SK-N-SH (cell line): ENCODE results near the gene C2CD3. TPM values are rescaled to one million over a fixed set of nuclear protein-coding genes. Genes with fewer than 3 reads are reported as not detected.

Source experiments
- CTCF ChIA-PET: fragments of 300-600, 350-600 bp; formaldehyde crosslinking; extraction: SDS; loops from one replicate; lab custom pipeline; 2021; lab: Yijun Ruan, JAX
- POLR2A ChIA-PET: fragments of 350-600 bp; sonication (Branson Sonifier 250); formaldehyde crosslinking; extraction: SDS; loops from one replicate; lab custom pipeline; 2020; ENCODE audit warnings: antibody characterized with exemption, inconsistent platforms; lab: Yijun Ruan, JAX
- DNase-seq: peaks from one replicate; pipeline ENCODE4 v3.0.0; 2012
- H2AFZ ChIP-seq: fragments of 200-600 bp; sonication (generic); 2 replicates; pipeline ENCODE4 v1.8.1; 2016; ENCODE audit warnings: antibody characterized with exemption, mild to moderate bottlenecking, low read depth
- H3F3A ChIP-seq: fragments of 200-600 bp; sonication (generic); replicated peaks from 2 replicates; pipeline ENCODE3; 2016; ENCODE audit warnings: antibody characterized with exemption, mild to moderate bottlenecking; ENCODE audit not compliant: insufficient read depth
- H3K27ac ChIP-seq, 2 experiments: fragments of 200-500 bp in 1 of 2; fragments of 200-600 bp in 1 of 2; sonication (Bioruptor generic) in 1 of 2; sonication (generic), shearing (Covaris generic) in 1 of 2; 2 replicates each; pipeline versions ENCODE4 v1.5.1 to v1.6.1; 2014 to 2016; ENCODE audit warnings: low read depth in 2 of 2, inconsistent platforms in 1 of 2, low read length in 1 of 2, mild to moderate bottlenecking in 1 of 2, mixed read lengths in 1 of 2
- H3K27me3 ChIP-seq: fragments of 200-600 bp; sonication (generic), shearing (Covaris generic); 2 replicates; pipeline ENCODE4 v1.6.1; 2016; ENCODE audit warnings: mixed run types; ENCODE audit not compliant: insufficient read depth
- H3K36me3 ChIP-seq, 2 experiments: fragments of 200-500 bp in 1 of 2; fragments of 200-600 bp in 1 of 2; sonication (Bioruptor generic) in 1 of 2; sonication (generic) in 1 of 2; replicated peaks in 1 of 2; 2 replicates each; pipeline versions ENCODE3 to v1.5.1; 2014 to 2016; ENCODE audit warnings: low read length in 1 of 2, mild to moderate bottlenecking in 1 of 2; ENCODE audit not compliant: insufficient read depth in 2 of 2, control insufficient read depth in 1 of 2
- H3K4me1 ChIP-seq, 2 experiments: fragments of 200-500 bp in 1 of 2; fragments of 200-600 bp in 1 of 2; sonication (Bioruptor generic) in 1 of 2; sonication (generic), shearing (Covaris generic) in 1 of 2; 2 replicates each; pipeline versions ENCODE4 v1.5.1 to v1.6.1; 2014 to 2016; ENCODE audit warnings: low read depth in 1 of 2, low read length in 1 of 2, mixed run types in 1 of 2; ENCODE audit not compliant: insufficient read depth in 2 of 2, control insufficient read depth in 1 of 2
- H3K4me2 ChIP-seq: fragments of 200-600 bp; sonication (generic), shearing (Covaris generic); 2 replicates; pipeline ENCODE4 v1.6.1; 2017; ENCODE audit warnings: mixed run types
- H3K4me3 ChIP-seq, 2 experiments: fragments of 200-500 bp in 1 of 2; fragments of 200-600 bp in 1 of 2; sonication (Bioruptor generic) in 1 of 2; sonication (generic), shearing (Covaris generic) in 1 of 2; 2 replicates each; pipeline versions ENCODE4 v1.5.1 to v1.8.1; 2014 to 2016; ENCODE audit warnings: low read depth in 2 of 2, inconsistent platforms in 1 of 2, low read length in 1 of 2, mild to moderate bottlenecking in 1 of 2, mixed read lengths in 1 of 2, moderate library complexity in 1 of 2
- H3K79me2 ChIP-seq: fragments of 200-600 bp; sonication (generic); 2 replicates; pipeline ENCODE4 v1.8.1; 2017; ENCODE audit warnings: mild to moderate bottlenecking; ENCODE audit not compliant: insufficient read depth
- H3K9ac ChIP-seq: fragments of 200-600 bp; sonication (generic); 2 replicates; pipeline ENCODE4 v1.6.1; 2017; ENCODE audit warnings: mixed run types
- H3K9me2 ChIP-seq: fragments of 200-600 bp; sonication (generic); 2 replicates; pipeline ENCODE4 v1.6.1; 2017; ENCODE audit warnings: mixed run types
- H3K9me3 ChIP-seq: fragments of 200-600 bp; sonication (generic); 2 replicates; pipeline ENCODE4 v1.6.1; 2017; ENCODE audit warnings: mixed run types, mild to moderate bottlenecking, moderate library complexity
- H4K20me1 ChIP-seq: fragments of 200-600 bp; sonication (generic); 2 replicates; pipeline ENCODE4 v1.6.1; 2017; ENCODE audit warnings: mild to moderate bottlenecking, mixed run types; ENCODE audit not compliant: insufficient read depth
- CHD2 ChIP-seq: fragments of 150-350 bp; IDR thresholded peaks from 2 replicates; pipeline ENCODE4 v1.6.1; 2018; ENCODE audit warnings: low read length; ENCODE audit not compliant: partially characterized antibody
- ELF1 ChIP-seq: IDR thresholded peaks from 2 replicates; pipeline ENCODE4 v1.4.0; 2012
- GATA2 ChIP-seq: sonication (generic); formaldehyde crosslinking; IDR thresholded peaks from 2 replicates; pipeline ENCODE4 v1.5.0; 2020; ENCODE audit warnings: mild to moderate bottlenecking, missing genetic modification reagents
- MEF2A ChIP-seq: IDR thresholded peaks from 2 replicates; pipeline ENCODE4 v1.4.0; 2012; ENCODE audit warnings: low read depth, borderline replicate concordance
- POLR2AphosphoS5 ChIP-seq: IDR thresholded peaks from 2 replicates; pipeline ENCODE4 v1.6.1; 2012; ENCODE audit warnings: low read depth, low read length
- RXRA ChIP-seq: IDR thresholded peaks from 2 replicates; pipeline ENCODE4 v1.4.0; 2012; ENCODE audit warnings: low read depth, mild to moderate bottlenecking, borderline replicate concordance
- TAF1 ChIP-seq: IDR thresholded peaks from 2 replicates; pipeline ENCODE4 v1.6.1; 2012; ENCODE audit warnings: low read depth, mild to moderate bottlenecking, low read length, moderate library complexity, borderline replicate concordance
- TCF12 ChIP-seq: IDR thresholded peaks from 2 replicates; pipeline ENCODE4 v1.4.0; 2012
- WGBS: methylation state at CpG from one replicate; pipeline ENCODE4 v1.1.6; 2017; ENCODE audit warnings: low lambda C conversion rate; 5-methylcytosine and 5-hydroxymethylcytosine counted together
- polyA plus RNA-seq, 3 experiments: library from polyadenylated mRNA; depleted of rRNA; stranded (reverse); fragments of >200 nt; gene quantifications; 2 replicates each; pipeline ENCODE4 v1.2.3, GENCODE V29; 2012
- TF ChIP-seq, protein P1 (sequence below): IDR thresholded peaks from 2 replicates; pipeline ENCODE4 v1.4.0; 2012; ENCODE audit warnings: low read depth, borderline replicate concordance
- TF ChIP-seq, protein P2 (sequence below): fragments of 150-350 bp; IDR thresholded peaks from 2 replicates; pipeline ENCODE4 v1.6.1; 2017; ENCODE audit warnings: antibody characterized with exemption, low read length, low read depth, borderline replicate concordance
- TF ChIP-seq, protein P3 (sequence below): fragments of 200-600 bp; sonication (generic); IDR thresholded peaks from 2 replicates; pipeline ENCODE4 v1.6.1; 2017; ENCODE audit warnings: antibody characterized with exemption, mild to moderate bottlenecking, moderate library complexity
- TF ChIP-seq, protein P4 (sequence below): IDR thresholded peaks from 2 replicates; pipeline ENCODE4 v1.6.1; 2012; ENCODE audit warnings: mild to moderate bottlenecking, low read depth, low read length, moderate library complexity
- TF ChIP-seq, protein P5 (sequence below): IDR thresholded peaks from 2 replicates; pipeline ENCODE4; 2012

C2CD3 gene
- polyA plus RNA-seq, 1 of the 3 experiments (the other 2 are of a cell fraction), result 7.0 TPM

DNA sequence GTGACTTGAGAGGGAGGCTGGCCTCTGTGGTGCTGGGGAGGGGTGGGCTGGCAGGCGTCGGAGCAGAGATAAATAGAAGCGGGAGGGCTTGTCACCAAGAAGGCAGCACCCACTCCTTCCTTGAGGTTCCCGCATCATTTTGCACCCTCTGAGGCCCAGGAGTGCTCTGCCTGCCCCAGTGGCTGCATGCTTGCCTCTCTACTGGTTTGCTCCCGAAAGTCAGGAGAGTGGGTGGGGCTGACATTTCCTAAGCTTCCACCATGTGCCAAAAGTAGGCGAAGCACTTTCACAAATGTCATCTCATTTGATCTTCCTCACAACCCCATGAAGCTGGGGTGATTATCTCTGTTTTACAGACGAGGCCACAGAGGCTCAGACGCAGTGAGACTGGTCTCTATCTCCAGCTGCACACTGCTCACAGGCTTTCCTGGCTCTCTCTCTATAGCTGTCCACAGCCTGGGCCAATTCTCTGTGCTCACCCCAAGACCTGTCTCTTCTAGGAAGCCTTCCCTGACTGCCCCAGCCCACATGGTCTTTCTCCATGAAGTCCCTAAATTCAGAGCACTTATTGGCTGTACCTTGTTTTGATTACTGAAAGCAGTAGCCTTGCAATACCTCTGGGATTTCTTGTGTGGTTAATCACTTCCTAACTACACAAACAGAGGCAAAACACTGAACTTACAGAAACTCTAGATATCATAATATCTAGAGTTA, 159.3 kb downstream of the C2CD3 start:
- H3K79me2 ChIP-seq, result no peaks in the 10 kb centered on the region
- H4K20me1 ChIP-seq, result no peaks in the 10 kb centered on the region
- H3K4me2 ChIP-seq, result no peak overlapping the region
- no peaks in the 10 kb centered on the region for H3K9me3 ChIP-seq
- WGBS, result 98% methylated on average over 5 of the region's 8 CpGs
- no peak overlapping the region for H3K4me3 ChIP-seq
- peaks cover 0 to 2% of the 10 kb centered on the region in 2 experiments; a peak in 1 of 4 replicates for H3K4me1 ChIP-seq
- peaks cover 0 to 27% of the 10 kb centered on the region in 2 experiments for H3K36me3 ChIP-seq
- H2AFZ ChIP-seq, result no peak overlapping the region
- no peak overlapping the region for H3K27ac ChIP-seq
- no peak for DNase-seq
- no peak for TF ChIP-seq MEF2A
- TF ChIP-seq GATA2 (CRISPR knock-in tag), result no peak
- no peak for TF ChIP-seq TAF1
- TF ChIP-seq RXRA, result no peak
- no peak for TF ChIP-seq ELF1
- TF ChIP-seq POLR2AphosphoS5, result no peak
- TF ChIP-seq CHD2, result no peak
- ChIA-PET POLR2A (no interaction called here), CTCF (no interaction called here)
- H3K9ac ChIP-seq, result no peak overlapping the region
- no peaks in the 10 kb centered on the region for H3F3A ChIP-seq
- H3K27me3 ChIP-seq, result no peaks in the 10 kb centered on the region
- no peaks in the 10 kb centered on the region for H3K9me2 ChIP-seq

DNA sequence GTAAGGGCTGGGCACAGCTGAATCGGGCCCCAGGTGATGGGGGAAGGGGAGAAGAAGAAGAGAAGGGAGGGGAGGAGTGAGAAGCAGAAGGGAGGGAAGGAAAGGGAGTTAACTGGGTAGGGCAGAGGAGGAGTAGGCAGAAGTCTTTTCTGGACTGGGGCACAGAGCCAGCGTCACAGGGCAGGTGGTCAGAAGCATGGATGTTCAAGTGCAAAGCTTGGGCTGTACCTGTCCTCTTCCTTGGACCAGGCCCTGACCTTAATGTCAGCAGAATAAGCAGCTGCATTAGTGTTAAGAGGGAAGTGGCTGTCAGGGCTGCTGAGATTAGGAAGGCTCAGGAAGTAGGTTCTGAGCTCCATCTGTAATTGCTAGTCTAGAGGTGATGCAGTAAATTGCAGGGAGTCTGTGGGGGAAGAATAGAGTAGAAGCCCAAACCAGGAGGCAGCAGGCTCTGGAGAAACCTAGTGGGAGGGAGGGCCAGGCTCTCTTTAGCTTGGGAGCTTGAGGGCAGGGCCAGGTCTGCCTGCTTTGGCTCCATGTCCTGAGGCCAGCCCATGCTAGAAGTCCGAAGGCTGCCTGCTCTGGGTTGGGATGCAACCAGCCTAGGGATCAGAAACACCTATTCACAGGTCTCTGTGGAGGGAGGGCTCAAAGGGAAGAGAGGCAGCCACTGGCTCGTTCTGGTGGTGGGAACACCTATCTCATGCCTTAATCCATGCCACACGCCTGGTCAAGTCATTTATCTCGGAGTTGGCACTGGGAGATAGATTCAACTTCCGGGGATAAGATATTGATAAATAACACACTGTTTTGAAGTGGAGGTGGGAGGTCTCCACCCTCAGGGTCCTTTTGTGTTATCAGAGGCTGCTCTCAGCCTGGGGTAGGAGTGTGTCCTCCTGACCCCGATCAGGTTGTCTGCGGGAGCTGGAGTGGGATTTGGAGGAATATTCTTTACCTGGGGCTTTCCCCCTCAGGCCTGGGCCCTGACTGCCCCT, 160.2 kb downstream of the C2CD3 start:
- POLR2A ChIA-PET, result no interaction called here
- Histone ChIP-seq H3K27me3 (no peaks in the 10 kb centered on the region), H3K9me3 (no peaks in the 10 kb centered on the region), H3K27ac (no peak overlapping the region), H3K4me1 (peaks cover 0 to 2% of the 10 kb centered on the region in 2 experiments; a peak in 1 of 4 replicates), H3K4me3 (no peak overlapping the region), H3K9me2 (no peaks in the 10 kb centered on the region), H3K36me3 (peaks cover 0 to 22% of the 10 kb centered on the region in 2 experiments), H3K79me2 (no peaks in the 10 kb centered on the region), H3F3A (no peaks in the 10 kb centered on the region), H3K4me2 (no peak overlapping the region), H2AFZ (no peak overlapping the region), H4K20me1 (no peaks in the 10 kb centered on the region), H3K9ac (no peak overlapping the region)
- DNase-seq, result no peak
- CTCF ChIA-PET, result no interaction called here
- 94% methylated on average over 9 of the region's 9 CpGs for WGBS
- no peak for TF ChIP-seq TCF12
- TF ChIP-seq, protein P1, sequence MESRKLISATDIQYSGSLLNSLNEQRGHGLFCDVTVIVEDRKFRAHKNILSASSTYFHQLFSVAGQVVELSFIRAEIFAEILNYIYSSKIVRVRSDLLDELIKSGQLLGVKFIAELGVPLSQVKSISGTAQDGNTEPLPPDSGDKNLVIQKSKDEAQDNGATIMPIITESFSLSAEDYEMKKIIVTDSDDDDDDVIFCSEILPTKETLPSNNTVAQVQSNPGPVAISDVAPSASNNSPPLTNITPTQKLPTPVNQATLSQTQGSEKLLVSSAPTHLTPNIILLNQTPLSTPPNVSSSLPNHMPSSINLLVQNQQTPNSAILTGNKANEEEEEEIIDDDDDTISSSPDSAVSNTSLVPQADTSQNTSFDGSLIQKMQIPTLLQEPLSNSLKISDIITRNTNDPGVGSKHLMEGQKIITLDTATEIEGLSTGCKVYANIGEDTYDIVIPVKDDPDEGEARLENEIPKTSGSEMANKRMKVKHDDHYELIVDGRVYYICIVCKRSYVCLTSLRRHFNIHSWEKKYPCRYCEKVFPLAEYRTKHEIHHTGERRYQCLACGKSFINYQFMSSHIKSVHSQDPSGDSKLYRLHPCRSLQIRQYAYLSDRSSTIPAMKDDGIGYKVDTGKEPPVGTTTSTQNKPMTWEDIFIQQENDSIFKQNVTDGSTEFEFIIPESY, result no peak
- TF ChIP-seq, protein P2, sequence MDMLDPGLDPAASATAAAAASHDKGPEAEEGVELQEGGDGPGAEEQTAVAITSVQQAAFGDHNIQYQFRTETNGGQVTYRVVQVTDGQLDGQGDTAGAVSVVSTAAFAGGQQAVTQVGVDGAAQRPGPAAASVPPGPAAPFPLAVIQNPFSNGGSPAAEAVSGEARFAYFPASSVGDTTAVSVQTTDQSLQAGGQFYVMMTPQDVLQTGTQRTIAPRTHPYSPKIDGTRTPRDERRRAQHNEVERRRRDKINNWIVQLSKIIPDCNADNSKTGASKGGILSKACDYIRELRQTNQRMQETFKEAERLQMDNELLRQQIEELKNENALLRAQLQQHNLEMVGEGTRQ, result no peak
- TF ChIP-seq, protein P3, sequence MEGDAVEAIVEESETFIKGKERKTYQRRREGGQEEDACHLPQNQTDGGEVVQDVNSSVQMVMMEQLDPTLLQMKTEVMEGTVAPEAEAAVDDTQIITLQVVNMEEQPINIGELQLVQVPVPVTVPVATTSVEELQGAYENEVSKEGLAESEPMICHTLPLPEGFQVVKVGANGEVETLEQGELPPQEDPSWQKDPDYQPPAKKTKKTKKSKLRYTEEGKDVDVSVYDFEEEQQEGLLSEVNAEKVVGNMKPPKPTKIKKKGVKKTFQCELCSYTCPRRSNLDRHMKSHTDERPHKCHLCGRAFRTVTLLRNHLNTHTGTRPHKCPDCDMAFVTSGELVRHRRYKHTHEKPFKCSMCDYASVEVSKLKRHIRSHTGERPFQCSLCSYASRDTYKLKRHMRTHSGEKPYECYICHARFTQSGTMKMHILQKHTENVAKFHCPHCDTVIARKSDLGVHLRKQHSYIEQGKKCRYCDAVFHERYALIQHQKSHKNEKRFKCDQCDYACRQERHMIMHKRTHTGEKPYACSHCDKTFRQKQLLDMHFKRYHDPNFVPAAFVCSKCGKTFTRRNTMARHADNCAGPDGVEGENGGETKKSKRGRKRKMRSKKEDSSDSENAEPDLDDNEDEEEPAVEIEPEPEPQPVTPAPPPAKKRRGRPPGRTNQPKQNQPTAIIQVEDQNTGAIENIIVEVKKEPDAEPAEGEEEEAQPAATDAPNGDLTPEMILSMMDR, result no peak
- TF ChIP-seq, protein P4, sequence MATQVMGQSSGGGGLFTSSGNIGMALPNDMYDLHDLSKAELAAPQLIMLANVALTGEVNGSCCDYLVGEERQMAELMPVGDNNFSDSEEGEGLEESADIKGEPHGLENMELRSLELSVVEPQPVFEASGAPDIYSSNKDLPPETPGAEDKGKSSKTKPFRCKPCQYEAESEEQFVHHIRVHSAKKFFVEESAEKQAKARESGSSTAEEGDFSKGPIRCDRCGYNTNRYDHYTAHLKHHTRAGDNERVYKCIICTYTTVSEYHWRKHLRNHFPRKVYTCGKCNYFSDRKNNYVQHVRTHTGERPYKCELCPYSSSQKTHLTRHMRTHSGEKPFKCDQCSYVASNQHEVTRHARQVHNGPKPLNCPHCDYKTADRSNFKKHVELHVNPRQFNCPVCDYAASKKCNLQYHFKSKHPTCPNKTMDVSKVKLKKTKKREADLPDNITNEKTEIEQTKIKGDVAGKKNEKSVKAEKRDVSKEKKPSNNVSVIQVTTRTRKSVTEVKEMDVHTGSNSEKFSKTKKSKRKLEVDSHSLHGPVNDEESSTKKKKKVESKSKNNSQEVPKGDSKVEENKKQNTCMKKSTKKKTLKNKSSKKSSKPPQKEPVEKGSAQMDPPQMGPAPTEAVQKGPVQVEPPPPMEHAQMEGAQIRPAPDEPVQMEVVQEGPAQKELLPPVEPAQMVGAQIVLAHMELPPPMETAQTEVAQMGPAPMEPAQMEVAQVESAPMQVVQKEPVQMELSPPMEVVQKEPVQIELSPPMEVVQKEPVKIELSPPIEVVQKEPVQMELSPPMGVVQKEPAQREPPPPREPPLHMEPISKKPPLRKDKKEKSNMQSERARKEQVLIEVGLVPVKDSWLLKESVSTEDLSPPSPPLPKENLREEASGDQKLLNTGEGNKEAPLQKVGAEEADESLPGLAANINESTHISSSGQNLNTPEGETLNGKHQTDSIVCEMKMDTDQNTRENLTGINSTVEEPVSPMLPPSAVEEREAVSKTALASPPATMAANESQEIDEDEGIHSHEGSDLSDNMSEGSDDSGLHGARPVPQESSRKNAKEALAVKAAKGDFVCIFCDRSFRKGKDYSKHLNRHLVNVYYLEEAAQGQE, result no peak
- TF ChIP-seq, protein P5, sequence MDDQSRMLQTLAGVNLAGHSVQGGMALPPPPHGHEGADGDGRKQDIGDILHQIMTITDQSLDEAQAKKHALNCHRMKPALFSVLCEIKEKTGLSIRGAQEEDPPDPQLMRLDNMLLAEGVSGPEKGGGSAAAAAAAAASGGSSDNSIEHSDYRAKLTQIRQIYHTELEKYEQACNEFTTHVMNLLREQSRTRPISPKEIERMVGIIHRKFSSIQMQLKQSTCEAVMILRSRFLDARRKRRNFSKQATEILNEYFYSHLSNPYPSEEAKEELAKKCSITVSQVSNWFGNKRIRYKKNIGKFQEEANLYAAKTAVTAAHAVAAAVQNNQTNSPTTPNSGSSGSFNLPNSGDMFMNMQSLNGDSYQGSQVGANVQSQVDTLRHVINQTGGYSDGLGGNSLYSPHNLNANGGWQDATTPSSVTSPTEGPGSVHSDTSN, result no peak
- no peak for TF ChIP-seq RXRA
